Stimulated activated CD8-positive, alpha-beta memory T cell treated with anti-CD3 and anti-CD28 coated beads, Interleukin-4, amount 100 ng/mL, for 1 hour (primary cell): Measurements from ENCODE around the gene LRP5.

Experiments
- DNase-seq, 2 donors: peaks; one replicate each; pipeline ENCODE4 v3.0.0-alpha.2; 2020; ENCODE audit warnings: low read depth in 2 of 2, low spot score in 1 of 2

Gene LRP5

GRCh38 chr11:68308068-68308467 lies 4.3 kb upstream of the LRP5 start:
- no peak for DNase-seq

DNA sequence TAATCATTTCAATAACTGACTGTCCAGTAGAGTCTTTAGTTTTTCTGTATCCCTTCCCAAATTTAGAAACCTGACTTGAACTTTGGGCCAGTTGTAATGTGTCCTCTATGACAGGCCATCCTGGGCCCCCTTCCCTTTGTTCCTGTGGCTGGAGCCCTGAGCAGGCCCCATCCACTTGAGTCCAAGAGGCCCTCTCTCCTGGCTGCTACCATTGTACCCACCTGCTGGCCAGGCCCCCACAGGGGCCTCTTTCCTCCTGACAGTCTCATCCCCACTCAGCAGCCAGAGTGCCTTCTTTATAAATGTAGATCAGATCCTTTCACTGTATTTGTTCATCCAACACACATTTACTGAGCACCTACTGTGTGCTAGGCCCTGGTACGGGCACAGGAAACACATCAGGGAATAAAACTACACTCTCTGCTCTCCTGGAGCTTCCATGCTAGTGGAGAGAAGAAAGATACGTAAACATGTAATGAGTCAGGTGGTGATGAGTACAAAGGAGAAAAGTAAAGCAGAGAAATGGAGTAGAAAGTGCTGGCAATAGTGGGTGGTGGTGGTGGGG lies 2.7 kb upstream of the LRP5 start:
- DNase-seq, result no peak

GRCh38 chr11:68311160-68312116 lies 953 bp upstream of the LRP5 start:
- DNase-seq, result no peak

DNA sequence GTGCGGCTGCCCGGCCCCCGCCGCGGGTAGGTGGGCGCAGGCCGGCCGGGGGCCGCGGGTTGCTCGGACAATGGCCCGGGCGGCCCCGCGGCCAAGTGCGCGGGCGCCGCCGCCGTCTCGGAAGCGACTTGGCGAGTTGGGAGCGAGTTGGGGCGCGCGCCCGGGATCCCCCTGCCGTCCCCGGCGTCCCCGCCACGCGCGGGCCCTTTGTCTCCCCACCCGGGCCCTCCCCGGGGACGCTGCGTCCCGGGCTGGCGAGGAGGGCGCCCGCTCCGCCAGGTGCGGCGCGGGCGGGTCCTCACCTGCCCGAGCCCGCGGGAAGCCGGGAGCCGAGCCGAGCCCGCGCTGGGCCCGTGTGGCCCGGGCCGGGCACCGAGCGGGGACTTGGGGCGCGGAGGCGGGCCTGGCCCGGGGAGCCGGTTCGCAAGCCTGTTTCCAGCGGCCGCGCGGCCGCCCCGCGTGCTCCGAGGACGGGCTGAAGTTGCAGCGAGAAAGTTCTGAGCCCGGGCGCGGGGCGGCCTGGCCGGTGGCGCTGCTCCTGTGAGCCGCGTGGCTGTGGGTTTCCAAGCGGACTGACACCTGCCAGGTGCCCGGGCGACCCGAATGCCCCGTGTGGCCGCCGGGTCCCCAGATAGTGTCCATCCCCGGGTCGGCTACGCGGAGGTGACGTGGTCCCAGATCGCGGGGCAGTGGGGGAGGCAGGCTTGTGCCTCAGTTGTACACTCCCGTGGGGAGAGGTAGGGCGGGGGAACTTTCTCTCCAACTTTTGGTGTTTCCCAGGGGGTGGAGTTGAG lies 586 bp downstream of the LRP5 start:
- DNase-seq, result no peak

GRCh38 chr11:68313574-68314202 lies 1.3 kb downstream of the LRP5 start:
- no peak for DNase-seq

GRCh38 chr11:68314203-68315170 lies 2.1 kb downstream of the LRP5 start:
- DNase-seq, result no peak

DNA sequence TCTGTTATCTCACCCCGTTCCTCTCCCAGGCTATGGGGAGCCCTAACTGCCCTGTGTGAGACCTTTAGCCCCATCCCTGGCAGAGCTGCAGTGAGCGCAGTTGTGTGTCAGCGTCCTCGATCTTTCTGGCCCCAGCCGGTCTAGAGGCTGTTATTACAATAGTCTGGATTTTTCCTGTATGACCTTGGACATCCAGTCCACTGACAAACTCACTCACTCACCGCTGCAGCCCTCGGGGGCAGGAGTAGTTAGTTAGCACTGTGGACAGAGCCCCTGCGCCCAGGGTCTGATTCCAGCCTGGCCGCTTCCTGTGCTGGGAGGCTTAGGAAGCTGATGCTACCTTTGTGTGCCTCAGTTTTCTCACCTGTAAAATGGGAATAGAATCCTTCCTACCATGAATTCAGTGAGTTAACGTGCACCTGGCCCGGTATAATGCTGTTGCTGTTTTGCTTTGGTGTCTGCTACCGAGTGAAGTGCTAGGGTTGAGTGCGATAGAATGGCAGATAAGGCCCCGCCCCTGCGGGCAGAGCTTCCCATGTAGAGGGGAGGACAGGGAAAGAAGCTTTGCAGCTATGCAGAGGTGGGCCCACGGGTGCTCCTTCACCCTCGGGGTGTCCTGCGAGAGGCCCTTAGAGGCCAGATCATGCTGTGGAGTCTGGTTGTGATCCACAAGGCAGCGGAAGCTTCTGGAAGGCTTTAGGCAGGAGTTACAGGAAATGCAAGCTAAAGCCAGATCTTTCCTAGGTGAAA lies 3.0 kb downstream of the LRP5 start:
- DNase-seq, result no peak

GRCh38 chr11:68317147-68317785 lies 4.9 kb downstream of the LRP5 start:
- DNase-seq, result no peak

GRCh38 chr11:68321293-68322051 lies 9.1 kb downstream of the LRP5 start:
- no peak for DNase-seq

GRCh38 chr11:68322052-68322430 lies 9.7 kb downstream of the LRP5 start:
- DNase-seq, result no peak

DNA sequence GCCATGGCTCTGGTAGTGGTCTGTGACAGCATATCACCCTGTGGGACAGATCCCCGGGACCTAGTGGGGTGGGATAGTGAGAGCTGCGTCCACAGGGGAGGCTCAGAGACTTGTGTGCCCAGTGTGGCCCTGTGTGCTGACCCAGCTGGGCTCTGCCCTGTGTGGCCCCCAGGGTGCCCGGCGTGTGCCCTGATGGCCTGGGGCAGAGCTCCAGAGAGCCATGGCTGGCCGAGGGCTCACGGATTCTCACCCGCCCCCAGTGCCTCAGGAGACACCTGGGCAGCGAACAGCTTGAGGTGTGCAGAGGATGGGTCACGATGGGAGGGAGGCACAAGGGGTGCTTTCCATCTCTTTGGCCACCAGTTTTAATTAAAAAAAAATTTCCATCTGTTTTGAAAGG lies 11.8 kb downstream of the LRP5 start:
- no peak for DNase-seq

DNA sequence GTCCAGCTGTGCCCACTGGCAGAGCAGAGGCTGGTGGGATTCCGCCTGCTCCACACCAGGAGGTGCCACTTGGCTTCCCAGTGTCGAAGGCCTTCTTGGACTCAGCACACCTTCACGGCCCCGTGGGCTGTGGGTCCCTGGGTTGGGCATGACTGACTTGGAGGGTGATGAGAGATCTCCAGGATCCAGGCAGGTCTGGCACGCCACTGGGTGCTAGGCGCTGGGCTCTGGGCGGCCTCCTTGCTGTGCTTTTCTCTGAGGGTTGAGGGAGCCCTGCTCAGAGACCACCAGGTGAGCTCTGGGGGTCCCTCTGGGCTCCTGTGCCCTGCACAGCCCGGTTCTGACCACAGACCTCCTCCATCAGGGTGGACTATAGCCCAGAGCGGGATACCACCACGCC lies 12.3 kb downstream of the LRP5 start:
- no peak for DNase-seq

DNA sequence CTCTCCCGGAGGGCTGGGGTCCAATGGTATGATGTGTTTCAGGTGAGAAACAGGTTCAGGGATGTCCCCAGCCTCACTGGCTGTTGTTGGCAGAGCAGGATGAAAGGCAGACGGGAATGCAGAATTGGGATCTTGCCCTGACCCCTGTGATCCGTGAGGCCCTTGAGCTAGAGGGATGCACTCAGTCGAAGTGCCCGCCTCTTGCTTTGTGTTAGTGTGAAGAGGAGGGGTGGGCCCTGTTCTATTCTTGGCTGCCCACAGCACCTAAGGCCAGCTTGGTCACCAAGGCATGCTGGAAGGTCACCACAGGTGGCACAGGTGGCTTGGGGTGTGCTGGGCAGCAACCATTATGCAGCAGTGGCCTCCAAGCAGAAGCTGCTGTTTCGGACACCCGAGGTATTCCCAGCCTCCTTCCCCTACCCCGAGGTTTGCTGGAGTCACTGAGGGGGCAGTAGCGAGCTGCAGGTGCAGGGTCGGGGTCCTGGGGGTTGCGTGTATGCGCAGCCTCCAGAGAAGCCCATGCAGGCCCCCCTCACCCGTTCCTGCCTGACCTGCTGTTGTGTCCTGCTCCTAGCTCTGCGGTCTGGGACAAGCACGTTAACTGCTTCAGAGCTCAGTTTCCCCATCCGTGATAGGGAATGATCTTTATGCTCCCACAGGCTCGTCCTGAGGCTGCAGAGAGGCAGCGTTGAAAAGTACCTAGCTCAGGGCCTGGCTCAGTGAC lies 13.0 kb downstream of the LRP5 start:
- DNase-seq, result no peak

DNA sequence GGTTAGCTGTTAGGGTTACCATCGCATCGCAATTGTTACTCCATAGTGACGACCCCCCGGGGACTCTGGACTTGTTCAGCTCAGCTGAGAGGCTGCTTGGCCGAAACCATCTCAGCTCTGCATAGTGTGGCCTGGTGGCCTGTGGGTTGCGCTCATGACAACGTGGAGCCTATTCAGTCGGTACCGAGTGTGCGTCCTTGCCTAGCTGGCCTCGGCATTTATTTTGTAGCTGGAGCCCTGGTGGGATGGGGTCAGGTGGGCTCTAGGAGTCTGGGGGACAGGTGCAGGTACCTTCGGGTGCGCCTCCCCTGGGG lies 13.5 kb downstream of the LRP5 start:
- DNase-seq, result no peak

- DNase-seq, result no peak
Measured at GRCh38 chr11:68326334-68327215, 14.2 kb downstream of the LRP5 start.

DNA sequence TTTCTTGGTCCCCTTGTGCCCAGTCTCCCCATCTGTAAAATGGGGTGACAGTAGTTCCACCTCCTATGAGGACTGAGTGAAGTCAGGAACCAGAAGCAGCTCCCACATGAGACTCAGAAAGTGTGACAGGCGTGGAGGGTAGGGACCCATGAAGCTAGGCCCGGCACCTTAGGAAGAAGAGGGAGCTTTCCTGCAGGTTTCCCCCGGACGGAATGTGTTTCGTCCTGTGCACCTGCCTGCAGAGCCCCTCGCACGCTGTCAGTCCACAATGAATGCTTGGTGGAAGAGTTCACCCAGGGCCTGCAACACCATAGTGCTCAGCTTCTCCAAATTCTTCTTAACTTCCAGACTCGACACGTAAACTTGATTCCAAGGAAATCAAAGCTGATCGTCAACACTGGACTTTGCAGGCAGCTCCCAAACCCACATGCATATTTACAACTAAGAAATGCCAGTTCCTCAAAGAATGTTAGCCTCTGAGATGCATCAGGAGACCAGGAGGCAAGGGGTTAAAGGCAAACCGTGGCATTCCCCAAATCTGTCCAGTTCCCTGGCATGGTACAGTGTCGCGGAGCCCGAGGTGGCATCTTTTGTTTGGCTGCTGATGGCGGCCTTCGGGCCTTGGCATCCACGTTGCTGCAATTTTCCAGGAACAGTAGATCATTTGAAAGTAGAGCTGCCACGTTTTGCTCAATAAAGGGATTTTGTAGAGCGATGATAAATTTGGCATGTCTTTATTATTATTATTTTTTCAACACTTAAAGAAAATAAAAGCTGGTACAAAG lies 15.4 kb downstream of the LRP5 start:
- DNase-seq, result no peak
